HepG2 (cell line): Measurements from ENCODE around the gene STIM1. TPM values are rescaled to one million over a fixed set of nuclear protein-coding genes. Genes with fewer than 3 reads are reported as not detected.
A peak's percentile ranks its signal among the peaks of the same experiment; 100 is the strongest.

Experiments used
- ATAC-seq: fragments of 200-7000 bp; cut with Tn5 transposase; 3 replicates; pipeline ENCODE4 v1.9.1; 2020; ENCODE audit warnings: mild to moderate bottlenecking, moderate library complexity
- BruUV-seq: library from RNA; stranded (reverse); fragments of 400-500 nt; replicated peaks from 2 replicates; lab custom pipeline; 2021; lab: Mats Ljungman, UMichigan
- CTCF ChIA-PET: fragments of 300-600 bp; formaldehyde crosslinking; extraction: SDS; loops from one replicate; lab custom pipeline; 2021; ENCODE audit warnings: low total read pairs, inconsistent platforms, low intra/inter-chr PET ratio; lab: Yijun Ruan, JAX
- POLR2A ChIA-PET: fragments of 350-600 bp; sonication (Branson Sonifier 250); formaldehyde crosslinking; loops from one replicate; lab custom pipeline; 2020; ENCODE audit warnings: antibody characterized with exemption, inconsistent platforms; lab: Yijun Ruan, JAX
- DNase-seq: peaks from one replicate; pipeline ENCODE4 v3.0.0-alpha.2; 2015; ENCODE audit warnings: low spot score
- FAIRE-seq: peaks from 3 replicates; lab custom pipeline; 2011; peaks lifted over from hg19 to GRCh38; lab: Jason Lieb, UNC
- H2AFZ ChIP-seq: one replicate; pipeline ENCODE4 v1.6.1; 2011; ENCODE audit warnings: low read length, inconsistent platforms
- H3K27ac ChIP-seq: fragments of 300-600 bp; 3 replicates; pipeline ENCODE4 v1.8.0; 2011; ENCODE audit warnings: mixed run types, mild to moderate bottlenecking, mixed read lengths, low read length, inconsistent platforms; ENCODE audit not compliant: insufficient read depth; ENCODE audit errors: extremely low read length
- H3K27me3 ChIP-seq, 2 experiments: fragments of 200-600 bp in 1 of 2; 2 replicates in 1 of 2; 3 replicates in 1 of 2; pipeline versions ENCODE4 v1.6.0 to v1.8.0; 2011; ENCODE audit warnings: low read length in 2 of 2, mild to moderate bottlenecking in 2 of 2, moderate library complexity in 2 of 2, inconsistent platforms in 1 of 2; ENCODE audit not compliant: insufficient read depth in 2 of 2, control insufficient read depth in 1 of 2
- H3K36me3 ChIP-seq, 2 experiments: fragments of 200-600 bp in 1 of 2; replicated peaks in 1 of 2; 2 replicates in 1 of 2; 3 replicates in 1 of 2; pipeline versions ENCODE4 v1.5.1 to v1.8.0; 2011; ENCODE audit warnings: low read length in 2 of 2, inconsistent platforms in 1 of 2; ENCODE audit not compliant: insufficient read depth in 2 of 2, control insufficient read depth in 1 of 2
- H3K4me1 ChIP-seq: 2 replicates; pipeline ENCODE4 v1.5.1; 2012; ENCODE audit warnings: low read length, inconsistent platforms; ENCODE audit not compliant: insufficient read depth
- H3K4me2 ChIP-seq: 2 replicates; pipeline ENCODE4 v1.6.0; 2011; ENCODE audit warnings: low read depth, low read length, inconsistent platforms
- H3K4me3 ChIP-seq, 3 experiments: fragments of 200-600 bp in 1 of 3; sonication (generic), shearing (Covaris generic) in 1 of 3; replicated peaks in 1 of 3; 2 replicates each; pipeline ENCODE4 v1.5.1; 2011 to 2016; ENCODE audit warnings: low read length in 3 of 3, inconsistent platforms in 2 of 3, low read depth in 2 of 3, mild to moderate bottlenecking in 2 of 3, control low read depth in 1 of 3, mixed read lengths in 1 of 3; ENCODE audit not compliant: insufficient read depth in 1 of 3
- H3K79me2 ChIP-seq: one replicate; pipeline ENCODE4 v1.6.1; 2011; ENCODE audit warnings: low read length, inconsistent platforms; ENCODE audit not compliant: insufficient read depth
- H3K9ac ChIP-seq: 2 replicates; pipeline ENCODE4 v1.6.0; 2011; ENCODE audit warnings: mild to moderate bottlenecking, low read depth, low read length, inconsistent platforms; ENCODE audit not compliant: insufficient read depth
- H3K9me3 ChIP-seq: 2 replicates; pipeline ENCODE4 v1.5.1; 2012; ENCODE audit warnings: mild to moderate bottlenecking, low read length
- H4K20me1 ChIP-seq: 2 replicates; pipeline ENCODE4 v1.6.0; 2011; ENCODE audit warnings: inconsistent platforms, mild to moderate bottlenecking, low read length, moderate library complexity; ENCODE audit not compliant: insufficient read depth
- CENPT ChIP-seq: sonication (generic); formaldehyde crosslinking; IDR thresholded peaks from 2 replicates; pipeline ENCODE4 v1.8.0; 2022; ENCODE audit warnings: low read depth, mild to moderate bottlenecking, moderate library complexity, missing genetic modification reagents
- DNMT1 ChIP-seq: sonication (generic); formaldehyde crosslinking; IDR thresholded peaks from 2 replicates; pipeline ENCODE4 v1.5.1; 2020; ENCODE audit warnings: mild to moderate bottlenecking, missing genetic modification reagents
- EEA1 ChIP-seq: sonication (generic); formaldehyde crosslinking; IDR thresholded peaks from 2 replicates; pipeline ENCODE4 v1.5.1; 2020; ENCODE audit warnings: mild to moderate bottlenecking, missing genetic modification reagents, borderline replicate concordance
- KDM4B ChIP-seq: sonication (generic); formaldehyde crosslinking; IDR thresholded peaks from 2 replicates; pipeline ENCODE4 v1.4.0; 2020; ENCODE audit warnings: missing genetic modification reagents
- SOX13 ChIP-seq, 3 experiments: fragments of 450-650 bp in 1 of 3; sonication (generic) in 1 of 3; formaldehyde crosslinking in 1 of 3; IDR thresholded peaks in 2 of 3; conservative IDR thresholded peaks in 1 of 3; 2 replicates each; pipeline versions ENCODE4 v1.5.0 to v1.6.1; 2016 to 2020; ENCODE audit warnings: antibody characterized with exemption in 1 of 3, mild to moderate bottlenecking in 1 of 3, missing compliant biosample characterization in 1 of 3, missing genetic modification reagents in 1 of 3, moderate library complexity in 1 of 3
- ZBTB38 ChIP-seq: sonication (generic); formaldehyde crosslinking; IDR thresholded peaks from 2 replicates; pipeline ENCODE4 v1.5.1; 2020; ENCODE audit warnings: mild to moderate bottlenecking, missing genetic modification reagents
- ZNF160 ChIP-seq: sonication (generic); formaldehyde crosslinking; IDR thresholded peaks from 2 replicates; pipeline ENCODE4 v1.8.0; 2022; ENCODE audit warnings: mild to moderate bottlenecking, inconsistent platforms, missing genetic modification reagents
- ZNF224 ChIP-seq: sonication (generic); formaldehyde crosslinking; IDR thresholded peaks from 2 replicates; pipeline ENCODE4 v1.5.0; 2020; ENCODE audit warnings: mild to moderate bottlenecking, missing genetic modification reagents
- WGBS: methylation state at CpG from one replicate; pipeline ENCODE4 v1.1.6; 2017; ENCODE audit warnings: low lambda C conversion rate; 5-methylcytosine and 5-hydroxymethylcytosine counted together
- in situ Hi-C: cut with HindIII; loops from 2 replicates; pipeline ENCODE4 v1.10.0; 2017; ENCODE audit warnings: low pct_unique_long_range_greater_than_20kb; ENCODE audit not compliant: extremely low pct_ligation_motif_present
- intact Hi-C: fragments of 100-400 bp; cut with micrococcal nuclease; formaldehyde crosslinking; loops from one replicate; pipeline ENCODE4 v1.10.0; 2022; ENCODE audit not compliant: unreplicated experiment
- polyA plus RNA-seq, 8 experiments: library from polyadenylated mRNA; depleted of rRNA in 3 of 8; stranded (reverse) in 7 of 8; unstranded in 1 of 8; fragments of >200 nt; fragmentation: Illumina TruSeq in 4 of 8; extraction: Trizol in 4 of 8; gene quantifications; 2 replicates each; pipeline versions ENCODE4 v1.2.1 to v1.2.3, GENCODE V29; 2011 to 2016; ENCODE audit warnings: low read depth in 4 of 8, missing spikeins in 1 of 8, mixed read lengths in 1 of 8; ENCODE audit not compliant: insufficient read depth in 1 of 8
- total RNA-seq, 5 experiments: library from RNA; depleted of rRNA; stranded (reverse); fragments of >200 nt; fragmentation: Illumina TruSeq; extraction: Trizol; gene quantifications; 2 replicates each; pipeline ENCODE4 v1.2.3, GENCODE V29; 2016; ENCODE audit warnings: low read depth in 1 of 5
- TF ChIP-seq, protein P1 (sequence below): sonication (generic); formaldehyde crosslinking; IDR thresholded peaks from 2 replicates; pipeline ENCODE4 v1.9.0; 2021; ENCODE audit warnings: missing genetic modification reagents, mild to moderate bottlenecking, borderline replicate concordance
- TF ChIP-seq, protein P2 (sequence below): sonication (generic); formaldehyde crosslinking; IDR thresholded peaks from 2 replicates; pipeline ENCODE4 v1.8.0; 2022; ENCODE audit warnings: mild to moderate bottlenecking, missing genetic modification reagents; ENCODE audit not compliant: insufficient replicate concordance
- TF ChIP-seq, protein P3 (sequence below): IDR thresholded peaks from 2 replicates; pipeline ENCODE4 v1.6.1; 2016; ENCODE audit warnings: missing compliant biosample characterization, missing genetic modification reagents, borderline replicate concordance

Gene STIM1
- total and polyA plus RNA-seq, 2 of the 13 experiments (the other 11 are each of a cell fraction or from before 2014, with no cell fraction given): 19.2 to 28.5 TPM

DNA sequence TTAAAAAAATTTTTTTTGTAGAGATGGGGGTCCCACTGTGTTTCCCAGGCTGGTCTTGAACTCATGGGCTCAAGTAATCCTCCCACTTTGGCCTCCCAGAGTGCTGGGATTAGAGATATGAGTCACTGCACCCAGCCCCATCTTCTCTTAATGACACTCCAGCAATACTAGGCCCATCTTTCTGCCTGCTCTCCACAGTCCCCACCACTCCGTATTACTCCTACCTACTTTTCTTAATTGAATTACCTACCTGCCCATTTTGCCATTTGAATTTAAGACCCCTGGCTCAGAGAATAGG lies 2.0 kb upstream of the STIM1 start (continued):
- TF ChIP-seq SOX13 (IDR thresholded peaks at IDR 0.05) (no peak), SOX13 (CRISPR knock-in tag; conservative IDR thresholded peaks at IDR 0.05 in 1 of 2, IDR thresholded peaks at IDR 0.05 in 1 of 2) (no peak), CENPT (CRISPR knock-in tag) (no peak)
- TF ChIP-seq, protein P1, sequence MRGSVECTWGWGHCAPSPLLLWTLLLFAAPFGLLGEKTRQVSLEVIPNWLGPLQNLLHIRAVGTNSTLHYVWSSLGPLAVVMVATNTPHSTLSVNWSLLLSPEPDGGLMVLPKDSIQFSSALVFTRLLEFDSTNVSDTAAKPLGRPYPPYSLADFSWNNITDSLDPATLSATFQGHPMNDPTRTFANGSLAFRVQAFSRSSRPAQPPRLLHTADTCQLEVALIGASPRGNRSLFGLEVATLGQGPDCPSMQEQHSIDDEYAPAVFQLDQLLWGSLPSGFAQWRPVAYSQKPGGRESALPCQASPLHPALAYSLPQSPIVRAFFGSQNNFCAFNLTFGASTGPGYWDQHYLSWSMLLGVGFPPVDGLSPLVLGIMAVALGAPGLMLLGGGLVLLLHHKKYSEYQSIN (CRISPR knock-in tag): no peak
- TF ChIP-seq, all 625 proteins: peak for 0

DNA sequence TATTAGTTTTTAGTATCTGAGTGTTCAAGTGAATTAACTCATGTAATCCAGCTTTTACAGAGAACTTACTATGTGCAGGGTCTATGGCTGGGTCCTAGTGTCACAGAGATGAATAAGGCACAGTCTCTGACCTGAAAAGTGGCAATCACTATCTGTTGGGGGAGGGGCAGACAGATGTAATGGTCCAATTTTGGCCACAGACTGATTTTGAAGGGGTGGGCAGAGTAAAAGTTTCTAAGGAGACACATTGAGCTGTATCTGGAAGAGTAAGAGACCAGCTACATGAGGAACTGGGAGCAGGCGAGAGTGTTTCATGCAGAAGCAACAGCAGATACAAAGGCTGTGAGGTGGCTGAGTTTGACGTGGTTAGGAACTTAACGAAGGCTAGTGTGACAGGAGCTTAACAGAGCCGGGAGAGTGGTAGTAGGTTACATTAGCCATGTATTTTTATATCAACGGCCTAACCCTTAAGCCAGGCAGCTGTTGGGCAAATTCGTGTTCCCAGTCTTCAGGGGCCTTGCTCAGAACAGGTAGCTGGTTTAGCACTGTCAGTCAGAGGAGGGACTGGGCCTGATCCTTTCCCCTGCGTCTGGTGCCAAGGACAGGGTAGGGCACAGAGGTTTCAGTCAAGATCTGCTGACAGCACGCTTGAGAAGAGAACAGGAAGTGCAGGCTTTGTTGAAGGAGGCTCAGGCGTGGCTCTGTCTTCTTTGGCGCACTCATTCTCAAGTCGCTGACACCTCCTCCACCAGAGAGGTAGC lies 1.4 kb upstream of the STIM1 start:
- intact Hi-C loops (loop anchor here (2.0 kb wide), 3 partner anchors 13 to 105 kb away; partner anchors contain the start of gene RHOG), in situ Hi-C loops (loop anchor here (10.0 kb wide), 1 partner anchor 111 kb away; no protein-coding TSS in a partner anchor)
- Histone ChIP-seq H3K27me3 (no peaks in the 10 kb centered on the region; a peak in 1 of 5 replicates), H3K9me3 (no peaks in the 10 kb centered on the region), H3K4me1 (peaks cover 44% of the 10 kb centered on the region), H3K79me2 (peaks cover 33% of the 10 kb centered on the region), H3K36me3 (no peaks in the 10 kb centered on the region), H3K4me2 (peak overlapping the region; percentile 96), H3K27ac (no peak overlapping the region)
- 73% methylated on average over 11 of the region's 11 CpGs for WGBS
- BruUV-seq: no TSS peak
- FAIRE-seq (no peak), ATAC-seq (no peak), DNase-seq (no peak)
- CTCF ChIA-PET: interaction anchor here (1.0 to 2.1 kb wide), 2 partner anchors 113 to 218 kb away, joined by 3 to 30 read pairs; no protein-coding TSS in a partner anchor
- POLR2A ChIA-PET: interaction anchor here (0.9 to 3.4 kb wide), 18 partner anchors 13 to 218 kb away, joined by 3 to 44 read pairs (median 8); partner anchors contain the start of genes NUP98 and RHOG
- 0 out of 2 replicates have a peak, but pooled peaks have one; percentile 41 for TF ChIP-seq EEA1 (CRISPR knock-in tag)
- TF ChIP-seq ZNF224 (CRISPR knock-in tag): peak; percentile 74; the same call in 1 of the 2 replicates
- 0 out of 2 replicates have a peak, but pooled peaks have one; percentile 75 for TF ChIP-seq DNMT1 (CRISPR knock-in tag)
- TF ChIP-seq, protein P2, sequence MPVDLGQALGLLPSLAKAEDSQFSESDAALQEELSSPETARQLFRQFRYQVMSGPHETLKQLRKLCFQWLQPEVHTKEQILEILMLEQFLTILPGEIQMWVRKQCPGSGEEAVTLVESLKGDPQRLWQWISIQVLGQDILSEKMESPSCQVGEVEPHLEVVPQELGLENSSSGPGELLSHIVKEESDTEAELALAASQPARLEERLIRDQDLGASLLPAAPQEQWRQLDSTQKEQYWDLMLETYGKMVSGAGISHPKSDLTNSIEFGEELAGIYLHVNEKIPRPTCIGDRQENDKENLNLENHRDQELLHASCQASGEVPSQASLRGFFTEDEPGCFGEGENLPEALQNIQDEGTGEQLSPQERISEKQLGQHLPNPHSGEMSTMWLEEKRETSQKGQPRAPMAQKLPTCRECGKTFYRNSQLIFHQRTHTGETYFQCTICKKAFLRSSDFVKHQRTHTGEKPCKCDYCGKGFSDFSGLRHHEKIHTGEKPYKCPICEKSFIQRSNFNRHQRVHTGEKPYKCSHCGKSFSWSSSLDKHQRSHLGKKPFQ (CRISPR knock-in tag): peak; percentile 34
- TF ChIP-seq, protein P3, sequence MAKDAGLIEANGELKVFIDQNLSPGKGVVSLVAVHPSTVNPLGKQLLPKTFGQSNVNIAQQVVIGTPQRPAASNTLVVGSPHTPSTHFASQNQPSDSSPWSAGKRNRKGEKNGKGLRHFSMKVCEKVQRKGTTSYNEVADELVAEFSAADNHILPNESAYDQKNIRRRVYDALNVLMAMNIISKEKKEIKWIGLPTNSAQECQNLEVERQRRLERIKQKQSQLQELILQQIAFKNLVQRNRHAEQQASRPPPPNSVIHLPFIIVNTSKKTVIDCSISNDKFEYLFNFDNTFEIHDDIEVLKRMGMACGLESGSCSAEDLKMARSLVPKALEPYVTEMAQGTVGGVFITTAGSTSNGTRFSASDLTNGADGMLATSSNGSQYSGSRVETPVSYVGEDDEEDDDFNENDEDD (CRISPR knock-in tag): no peak
- peak; percentile 25; the same call in 1 of the 2 replicates for TF ChIP-seq ZBTB38 (CRISPR knock-in tag)
- TF ChIP-seq ZNF160: no peak
- TF ChIP-seq KDM4B (CRISPR knock-in tag): no peak
- TF ChIP-seq, all 625 proteins: peak for 5
- Histone ChIP-seq H4K20me1 (no peaks in the 10 kb centered on the region), H3K4me3 (peak overlapping the region; percentile 83 to 96 (median 87); a peak in 5 of 6 replicates), H3K9ac (peak overlapping the region; percentile 84), H2AFZ (peak overlapping the region; percentile 18)
